ENCODE data around the gene SDK1. TPM values are rescaled to one million over a fixed set of nuclear protein-coding genes. Genes with fewer than 3 reads are reported as not detected.

Gene SDK1
- total RNA-seq, 1 donor from 2014 or later: 4.3 TPM

DNA sequence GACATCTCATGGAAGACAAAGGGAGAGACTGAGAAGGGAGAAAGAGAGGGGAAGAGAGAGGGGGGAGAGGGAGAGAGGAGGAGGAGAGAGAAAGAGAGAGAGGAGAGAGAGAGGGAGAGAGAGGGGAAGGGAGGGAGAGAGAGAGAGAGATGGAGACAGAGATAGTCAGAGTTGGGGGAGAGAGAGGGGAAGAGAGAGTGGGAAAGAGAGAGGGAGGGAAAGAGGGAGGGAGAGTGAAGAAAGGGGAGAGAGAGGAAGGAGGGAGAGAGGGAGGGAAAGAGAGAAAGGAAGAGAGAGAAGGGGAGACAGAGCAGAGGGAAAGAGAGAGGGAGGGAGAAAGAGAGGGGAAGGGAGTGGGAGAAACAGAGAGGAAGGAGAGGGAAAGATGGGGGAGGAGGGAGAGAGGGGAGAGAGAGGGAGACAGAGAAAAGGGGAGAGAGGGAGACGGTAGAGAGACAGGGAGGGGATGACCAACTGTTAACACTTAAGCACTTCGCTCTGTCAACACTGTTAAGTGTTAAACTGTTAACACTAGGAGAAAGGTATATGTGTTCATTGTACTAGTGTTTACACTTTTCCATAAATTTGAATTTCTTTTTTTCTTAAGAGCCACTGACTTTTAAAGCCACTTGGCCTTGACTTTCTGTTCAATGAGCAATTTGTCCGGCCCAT, 21.8 kb upstream of the SDK1 start:
- Mint-ChIP-seq H3K27me3 (ENCODE audit: unreplicated experiment) (no peaks in the 10 kb centered on the region), H3K27ac (ENCODE audit: unreplicated experiment) (no peak overlapping the region), H3K4me1 (ENCODE audit: unreplicated experiment) (no peaks in the 10 kb centered on the region), H3K9me3 (ENCODE audit: unreplicated experiment) (no peaks in the 10 kb centered on the region), H3K4me3 (ENCODE audit: unreplicated experiment) (no peak overlapping the region), H3K36me3 (ENCODE audit: low read depth, unreplicated experiment) (no peaks in the 10 kb centered on the region)
- no peak for DNase-seq (ENCODE audit: low spot score)
- no peak for TF ChIP-seq CTCF (IDR thresholded peaks at IDR 0.05; ENCODE audit: unreplicated experiment)

GRCh38 chr7:3280445-3280844, 20.6 kb upstream of the SDK1 start:
- Mint-ChIP-seq H3K4me3 (ENCODE audit: unreplicated experiment) (no peak overlapping the region), H3K4me1 (ENCODE audit: unreplicated experiment) (no peaks in the 10 kb centered on the region), H3K36me3 (ENCODE audit: low read depth, unreplicated experiment) (no peaks in the 10 kb centered on the region), H3K9me3 (ENCODE audit: unreplicated experiment) (no peaks in the 10 kb centered on the region), H3K27me3 (ENCODE audit: unreplicated experiment) (no peaks in the 10 kb centered on the region), H3K27ac (ENCODE audit: unreplicated experiment) (no peak overlapping the region)
- no peak for DNase-seq (ENCODE audit: low spot score)
- no peak for TF ChIP-seq CTCF (IDR thresholded peaks at IDR 0.05; ENCODE audit: unreplicated experiment)

- H3K4me3 Mint-ChIP-seq (ENCODE audit: unreplicated experiment): no peak overlapping the region
- H3K27me3 Mint-ChIP-seq (ENCODE audit: unreplicated experiment): no peaks in the 10 kb centered on the region
- TF ChIP-seq CTCF (IDR thresholded peaks at IDR 0.05; ENCODE audit: unreplicated experiment): no peak
- no peaks in the 10 kb centered on the region for H3K4me1 Mint-ChIP-seq (ENCODE audit: unreplicated experiment)
- H3K9me3 Mint-ChIP-seq (ENCODE audit: unreplicated experiment): no peaks in the 10 kb centered on the region
- no peaks in the 10 kb centered on the region for H3K36me3 Mint-ChIP-seq (ENCODE audit: low read depth, unreplicated experiment)
- H3K27ac Mint-ChIP-seq (ENCODE audit: unreplicated experiment): no peak overlapping the region
- DNase-seq (ENCODE audit: low spot score): no peak
Measured at GRCh38 chr7:3280946-3281656, 20.0 kb upstream of the SDK1 start.

DNA sequence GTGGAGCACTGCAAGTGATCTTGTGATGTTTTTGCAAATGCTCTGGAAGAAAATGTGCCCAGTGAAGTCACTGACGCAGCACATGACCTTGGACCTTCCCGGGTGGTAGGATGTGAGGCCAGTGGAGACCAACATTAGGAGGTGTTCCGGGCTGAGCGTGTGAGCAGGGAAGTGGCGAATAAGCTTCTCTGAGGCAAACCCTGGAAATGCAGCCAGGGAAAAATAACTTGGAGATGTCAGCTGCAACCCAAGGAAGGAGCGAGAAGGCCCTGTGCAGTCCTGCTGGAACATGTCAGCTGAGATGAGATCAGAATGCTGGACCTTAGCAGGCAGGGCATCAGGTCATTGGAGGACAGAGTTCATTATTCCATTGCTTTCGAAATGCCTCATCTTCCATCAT, 18.6 kb upstream of the SDK1 start:
- no peak for DNase-seq (ENCODE audit: low spot score)
- no peak overlapping the region for H3K27ac Mint-ChIP-seq (ENCODE audit: unreplicated experiment)
- TF ChIP-seq CTCF (IDR thresholded peaks at IDR 0.05; ENCODE audit: unreplicated experiment): no peak
- H3K36me3 Mint-ChIP-seq (ENCODE audit: low read depth, unreplicated experiment): no peaks in the 10 kb centered on the region
- no peaks in the 10 kb centered on the region for H3K27me3 Mint-ChIP-seq (ENCODE audit: unreplicated experiment)
- H3K4me3 Mint-ChIP-seq (ENCODE audit: unreplicated experiment): no peak overlapping the region
- no peaks in the 10 kb centered on the region for H3K9me3 Mint-ChIP-seq (ENCODE audit: unreplicated experiment)
- no peaks in the 10 kb centered on the region for H3K4me1 Mint-ChIP-seq (ENCODE audit: unreplicated experiment)

GRCh38 chr7:3283130-3283704, 17.8 kb upstream of the SDK1 start:
- H3K4me1 Mint-ChIP-seq (ENCODE audit: unreplicated experiment): no peaks in the 10 kb centered on the region
- no peak for TF ChIP-seq CTCF (IDR thresholded peaks at IDR 0.05; ENCODE audit: unreplicated experiment)
- H3K4me3 Mint-ChIP-seq (ENCODE audit: unreplicated experiment): no peak overlapping the region
- no peak overlapping the region for H3K27ac Mint-ChIP-seq (ENCODE audit: unreplicated experiment)
- no peaks in the 10 kb centered on the region for H3K36me3 Mint-ChIP-seq (ENCODE audit: low read depth, unreplicated experiment)
- H3K9me3 Mint-ChIP-seq (ENCODE audit: unreplicated experiment): no peaks in the 10 kb centered on the region
- no peaks in the 10 kb centered on the region for H3K27me3 Mint-ChIP-seq (ENCODE audit: unreplicated experiment)
- no peak for DNase-seq (ENCODE audit: low spot score)

All from endothelial cell (in vitro differentiated cells).